Neuron (in vitro differentiated cells): ENCODE results near the gene HCK.

Source experiments
- H2AFZ ChIP-seq: one replicate; pipeline ENCODE4 v1.6.1; 2013; ENCODE audit warnings: low read depth, mild to moderate bottlenecking, inconsistent platforms, low read length, moderate library complexity
- H3K27me3 ChIP-seq: one replicate; pipeline ENCODE4 v1.6.1; 2013; ENCODE audit warnings: low read length; ENCODE audit not compliant: insufficient read depth
- H3K36me3 ChIP-seq: one replicate; pipeline ENCODE4 v1.6.1; 2013; ENCODE audit warnings: low read length; ENCODE audit not compliant: insufficient read depth
- H3K4me1 ChIP-seq: one replicate; pipeline ENCODE4 v1.6.1; 2013; ENCODE audit warnings: low read length; ENCODE audit not compliant: insufficient read depth
- H3K4me3 ChIP-seq: 2 replicates; pipeline ENCODE4 v1.5.1; 2013; ENCODE audit warnings: mild to moderate bottlenecking, low read length, moderate library complexity
- H3K9me3 ChIP-seq: one replicate; pipeline ENCODE4 v1.6.1; 2013; ENCODE audit warnings: low read length

Gene HCK

DNA sequence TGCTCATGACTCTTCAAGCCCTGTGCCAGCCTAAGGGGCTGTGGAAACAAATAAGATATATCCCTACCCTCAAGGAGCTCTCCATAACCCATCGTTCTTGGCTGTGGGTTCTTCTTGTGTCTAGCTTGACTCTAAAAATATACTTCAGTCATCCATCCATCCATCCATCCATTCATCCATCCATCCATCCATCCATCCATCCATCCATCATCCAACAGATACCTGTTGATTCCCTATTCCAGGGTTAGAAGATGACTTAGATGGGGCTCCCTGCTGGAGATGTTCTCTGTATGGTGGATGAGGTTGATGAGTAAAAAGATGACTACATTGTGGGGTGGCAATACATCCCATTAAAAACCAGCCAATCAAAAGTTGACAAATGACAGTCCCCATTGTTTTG is 23.5 kb downstream of the HCK start:
- no peaks in the 10 kb centered on the region for H3K4me1 ChIP-seq
- no peaks in the 10 kb centered on the region for H3K36me3 ChIP-seq
- H2AFZ ChIP-seq = no peak overlapping the region
- peaks cover 23% of the 10 kb centered on the region for H3K27me3 ChIP-seq
- H3K4me3 ChIP-seq = no peak overlapping the region
- no peaks in the 10 kb centered on the region for H3K9me3 ChIP-seq

DNA sequence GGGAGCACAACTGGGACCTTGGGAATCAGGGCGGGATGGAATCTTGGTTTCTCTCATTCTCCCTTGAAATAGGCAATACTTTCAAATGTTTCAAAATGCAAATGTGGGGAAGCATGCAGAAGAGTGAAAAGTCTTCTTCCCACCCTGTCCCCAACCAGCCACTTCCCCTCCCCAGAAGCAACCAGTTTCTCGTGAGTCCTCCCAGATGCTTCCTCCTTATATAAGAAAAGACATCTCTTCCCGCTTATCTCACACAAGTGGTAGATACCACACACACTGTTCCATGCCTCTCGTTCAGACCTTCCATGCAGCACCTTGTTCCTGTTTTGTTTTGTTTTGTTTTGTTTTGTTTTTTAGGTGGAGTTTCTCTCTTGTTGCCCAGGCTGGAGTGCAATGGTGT is 25.1 kb downstream of the HCK start:
- no peak overlapping the region for H3K4me3 ChIP-seq
- no peaks in the 10 kb centered on the region for H3K9me3 ChIP-seq
- no peak overlapping the region for H2AFZ ChIP-seq
- H3K4me1 ChIP-seq = no peaks in the 10 kb centered on the region
- H3K36me3 ChIP-seq = no peaks in the 10 kb centered on the region
- H3K27me3 ChIP-seq = peaks cover 12% of the 10 kb centered on the region

- H3K27me3 ChIP-seq = peaks cover 7% of the 10 kb centered on the region
- H3K36me3 ChIP-seq = no peaks in the 10 kb centered on the region
- no peak overlapping the region for H3K4me3 ChIP-seq
- H3K9me3 ChIP-seq = no peaks in the 10 kb centered on the region
- no peaks in the 10 kb centered on the region for H3K4me1 ChIP-seq
- H2AFZ ChIP-seq = no peak overlapping the region
Measured at GRCh38 chr20:32078322-32078721, 26.3 kb downstream of the HCK start.

DNA sequence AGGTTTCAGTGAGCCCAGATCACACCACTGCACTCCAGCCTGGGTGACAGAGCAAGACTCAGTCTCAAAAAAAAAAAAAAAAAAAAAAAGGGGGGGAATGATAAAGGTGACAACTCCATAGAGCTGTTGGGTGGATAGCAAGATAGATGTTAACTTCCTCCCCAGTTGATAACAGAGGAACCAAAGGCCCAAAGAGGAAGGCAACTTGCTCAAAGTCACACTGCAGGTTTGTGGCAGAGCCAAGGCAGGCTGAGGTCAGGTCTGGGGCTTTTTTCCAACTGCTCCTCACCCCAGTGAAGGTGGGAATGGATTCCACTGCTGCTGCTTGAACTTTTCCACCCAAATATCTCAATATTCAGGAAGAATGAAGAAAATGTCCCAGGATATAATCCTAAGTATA is 26.7 kb downstream of the HCK start:
- H3K4me3 ChIP-seq = no peak overlapping the region
- no peaks in the 10 kb centered on the region for H3K4me1 ChIP-seq
- H3K36me3 ChIP-seq = no peaks in the 10 kb centered on the region
- H2AFZ ChIP-seq = no peak overlapping the region
- no peaks in the 10 kb centered on the region for H3K9me3 ChIP-seq
- peaks cover 8% of the 10 kb centered on the region for H3K27me3 ChIP-seq

- no peaks in the 10 kb centered on the region for H3K9me3 ChIP-seq
- no peak overlapping the region for H3K4me3 ChIP-seq
- no peak overlapping the region for H2AFZ ChIP-seq
- H3K36me3 ChIP-seq = no peaks in the 10 kb centered on the region
- no peaks in the 10 kb centered on the region for H3K4me1 ChIP-seq
- H3K27me3 ChIP-seq = peaks cover 16% of the 10 kb centered on the region
Measured at GRCh38 chr20:32079655-32080109, 27.6 kb downstream of the HCK start.

- Histone ChIP-seq H2AFZ (no peak overlapping the region), H3K4me1 (no peaks in the 10 kb centered on the region), H3K9me3 (no peaks in the 10 kb centered on the region), H3K36me3 (no peaks in the 10 kb centered on the region), H3K4me3 (no peak overlapping the region), H3K27me3 (peaks cover 14% of the 10 kb centered on the region)
Measured at GRCh38 chr20:32080783-32081182, 28.7 kb downstream of the HCK start.

GRCh38 chr20:32083469-32083868 is 31.4 kb downstream of the HCK start:
- Histone ChIP-seq H2AFZ (no peak overlapping the region), H3K9me3 (no peaks in the 10 kb centered on the region), H3K36me3 (no peaks in the 10 kb centered on the region), H3K27me3 (peaks cover 17% of the 10 kb centered on the region), H3K4me3 (no peak overlapping the region), H3K4me1 (no peaks in the 10 kb centered on the region)

GRCh38 chr20:32087070-32087469 is 35.0 kb downstream of the HCK start:
- Histone ChIP-seq H3K4me3 (no peak overlapping the region), H3K36me3 (no peaks in the 10 kb centered on the region), H3K9me3 (no peaks in the 10 kb centered on the region), H3K4me1 (peaks cover 9% of the 10 kb centered on the region), H2AFZ (no peak overlapping the region), H3K27me3 (peaks cover 18% of the 10 kb centered on the region)

- H2AFZ ChIP-seq = no peak overlapping the region
- no peaks in the 10 kb centered on the region for H3K36me3 ChIP-seq
- peaks cover 24% of the 10 kb centered on the region for H3K27me3 ChIP-seq
- no peaks in the 10 kb centered on the region for H3K9me3 ChIP-seq
- no peak overlapping the region for H3K4me3 ChIP-seq
- peaks cover 9% of the 10 kb centered on the region for H3K4me1 ChIP-seq
Measured at GRCh38 chr20:32088759-32089158, 36.7 kb downstream of the HCK start.

GRCh38 chr20:32089637-32090362 is 37.8 kb downstream of the HCK start:
- Histone ChIP-seq H3K4me3 (no peak overlapping the region), H3K4me1 (peaks cover 9% of the 10 kb centered on the region), H3K27me3 (peaks cover 17% of the 10 kb centered on the region), H3K9me3 (no peaks in the 10 kb centered on the region), H2AFZ (no peak overlapping the region), H3K36me3 (no peaks in the 10 kb centered on the region)

DNA sequence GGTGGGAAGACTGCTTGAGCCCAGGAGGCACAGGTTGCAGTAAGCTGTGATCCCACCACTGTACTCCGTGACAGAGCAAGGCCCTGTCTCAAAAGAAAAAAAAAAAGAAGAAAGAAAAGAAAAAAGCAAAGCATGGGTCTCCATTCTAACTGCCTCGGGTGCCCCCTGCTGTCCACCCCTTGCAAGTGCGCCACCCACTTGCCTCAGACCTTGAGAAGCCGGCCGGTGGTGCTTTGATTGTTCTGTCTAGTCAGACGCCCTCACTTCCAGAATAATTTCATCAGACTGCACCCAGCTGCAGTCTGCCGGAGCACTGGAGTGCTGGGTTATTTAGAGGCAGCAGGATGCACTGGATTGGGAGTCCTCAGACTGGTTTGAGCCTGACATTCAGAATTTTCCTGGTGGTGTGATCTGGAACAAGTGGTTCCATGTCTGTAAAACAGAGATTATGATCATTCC is 39.9 kb downstream of the HCK start:
- Histone ChIP-seq H3K27me3 (peaks cover 12% of the 10 kb centered on the region), H3K9me3 (no peaks in the 10 kb centered on the region), H3K36me3 (no peaks in the 10 kb centered on the region), H3K4me1 (peaks cover 9% of the 10 kb centered on the region), H3K4me3 (no peak overlapping the region), H2AFZ (no peak overlapping the region)

DNA sequence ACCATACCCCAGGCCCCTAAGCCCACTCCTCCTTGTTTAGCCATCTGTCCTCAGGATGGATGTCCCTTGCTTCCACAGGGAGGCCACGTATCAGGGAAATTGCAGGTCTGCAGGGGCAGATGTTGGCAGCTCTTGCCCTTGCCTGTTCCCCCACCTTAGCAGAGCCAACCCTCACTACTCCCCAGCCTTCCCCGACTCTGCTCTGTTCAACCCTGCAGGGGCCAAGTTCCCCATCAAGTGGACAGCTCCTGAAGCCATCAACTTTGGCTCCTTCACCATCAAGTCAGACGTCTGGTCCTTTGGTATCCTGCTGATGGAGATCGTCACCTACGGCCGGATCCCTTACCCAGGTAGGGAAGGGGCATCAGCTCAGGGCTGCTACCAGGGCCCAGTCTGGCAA is 46.7 kb downstream of the HCK start:
- Histone ChIP-seq H3K4me3 (no peak overlapping the region), H3K36me3 (no peaks in the 10 kb centered on the region), H3K9me3 (no peaks in the 10 kb centered on the region), H3K4me1 (no peaks in the 10 kb centered on the region), H2AFZ (no peak overlapping the region), H3K27me3 (peaks cover 22% of the 10 kb centered on the region)

DNA sequence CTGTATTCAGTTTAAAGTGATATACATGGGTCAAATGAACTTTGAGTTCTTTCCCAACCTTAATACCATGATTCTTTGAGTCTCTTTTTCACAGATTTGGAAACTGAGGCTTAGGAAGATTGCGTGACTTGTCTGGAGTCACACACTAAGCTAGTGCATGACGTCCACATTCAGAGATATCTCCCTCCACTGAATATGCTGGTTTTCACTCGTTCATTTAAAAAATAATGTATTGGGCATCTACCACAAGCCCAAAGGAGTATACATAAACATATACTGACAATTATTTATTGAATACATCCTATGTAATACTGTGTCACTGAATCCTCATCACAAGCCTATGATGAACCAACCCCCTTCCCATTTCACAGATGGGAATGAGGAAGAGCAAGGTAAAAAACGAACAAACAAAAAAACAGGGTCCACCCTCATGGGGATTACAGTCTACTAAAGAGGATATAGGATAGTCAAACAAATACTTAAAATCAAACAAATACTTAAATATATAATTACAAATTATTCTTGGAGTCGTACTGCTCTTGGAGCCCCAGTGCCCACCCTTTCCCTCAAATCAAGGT is 56.9 kb downstream of the HCK start:
- Histone ChIP-seq H3K4me3 (peak overlapping the region; percentile 51), H3K9me3 (no peaks in the 10 kb centered on the region), H3K36me3 (no peaks in the 10 kb centered on the region), H3K4me1 (peaks cover 9% of the 10 kb centered on the region), H2AFZ (no peak overlapping the region), H3K27me3 (no peaks in the 10 kb centered on the region)
